Muscle layer of duodenum (tissue), 2 donors: ENCODE measurements around the gene C5AR1.
"Not testable (repeated sequence)": the region's sequence is repeated elsewhere in the genome, so short reads cannot be mapped to it uniquely, and the experiment has no call there.

Source experiments
- H3K27ac ChIP-seq: one replicate; pipeline ENCODE4 v1.7.0; 2013; ENCODE audit warnings: mild to moderate bottlenecking, low read length
- H3K27me3 ChIP-seq: one replicate; pipeline ENCODE4 v1.7.0; 2013; ENCODE audit warnings: low read depth, mild to moderate bottlenecking, control low read depth, low read length
- H3K36me3 ChIP-seq, 2 donors: one replicate each; pipeline ENCODE4 v1.7.0; 2013; ENCODE audit warnings: low read length in 2 of 2, control low read depth in 1 of 2, mild to moderate bottlenecking in 1 of 2; ENCODE audit not compliant: insufficient read depth in 2 of 2, control insufficient read depth in 1 of 2
- H3K4me1 ChIP-seq, 2 donors: one replicate each; pipeline ENCODE4 v1.7.0; 2013; ENCODE audit warnings: low read length in 2 of 2, mild to moderate bottlenecking in 2 of 2, control low read depth in 1 of 2, moderate library complexity in 1 of 2; ENCODE audit not compliant: insufficient read depth in 2 of 2, control insufficient read depth in 1 of 2
- H3K4me3 ChIP-seq, 2 donors: one replicate each; pipeline ENCODE4 v1.7.0; 2013; ENCODE audit warnings: low read length in 2 of 2, low read depth in 1 of 2, mild to moderate bottlenecking in 1 of 2
- H3K9me3 ChIP-seq, 2 donors: one replicate each; pipeline ENCODE4 v1.7.0; 2013; ENCODE audit warnings: low read length in 2 of 2, control low read depth in 1 of 2, mild to moderate bottlenecking in 1 of 2; ENCODE audit not compliant: control insufficient read depth in 1 of 2
- donor health status: healthy.

C5AR1 gene

DNA sequence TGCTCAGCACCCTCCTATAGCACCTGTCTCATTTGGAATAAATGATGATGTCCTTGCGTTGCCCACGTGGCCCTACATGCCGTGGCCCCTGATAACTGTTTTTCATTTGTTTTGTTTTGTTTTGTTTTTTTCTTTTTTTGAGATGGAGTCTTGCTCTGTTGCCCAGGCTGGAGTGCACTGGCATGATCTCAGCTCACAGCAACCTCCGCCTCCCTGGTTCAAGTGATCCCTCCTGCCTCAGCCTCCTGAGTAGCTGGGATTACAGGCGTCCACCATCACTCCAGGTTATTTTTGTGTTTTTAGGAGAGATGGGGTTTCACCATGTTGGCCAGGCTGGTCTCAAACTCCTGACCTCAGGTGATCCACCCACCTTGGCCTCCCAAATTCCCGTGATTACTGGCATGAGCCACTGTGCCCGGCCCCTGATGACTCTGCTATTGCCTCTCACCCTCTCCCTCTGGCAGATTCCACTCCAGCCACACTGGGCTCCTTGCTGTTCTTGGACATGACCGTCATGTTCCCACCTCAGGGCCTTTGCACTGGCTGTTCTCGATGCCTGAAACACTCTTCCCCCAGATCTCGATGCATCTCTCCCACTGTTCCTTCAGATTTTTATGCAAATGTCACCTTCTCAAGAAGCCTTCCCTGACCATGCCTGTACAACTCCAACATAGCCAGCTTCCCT lies 29.7 kb downstream of the C5AR1 start:
- H3K4me3 ChIP-seq = no peak overlapping the region
- no peaks in the 10 kb centered on the region for H3K9me3 ChIP-seq
- H3K27me3 ChIP-seq = no peaks in the 10 kb centered on the region
- no peak overlapping the region for H3K27ac ChIP-seq
- no peaks in the 10 kb centered on the region for H3K4me1 ChIP-seq
- H3K36me3 ChIP-seq = no peaks in the 10 kb centered on the region

DNA sequence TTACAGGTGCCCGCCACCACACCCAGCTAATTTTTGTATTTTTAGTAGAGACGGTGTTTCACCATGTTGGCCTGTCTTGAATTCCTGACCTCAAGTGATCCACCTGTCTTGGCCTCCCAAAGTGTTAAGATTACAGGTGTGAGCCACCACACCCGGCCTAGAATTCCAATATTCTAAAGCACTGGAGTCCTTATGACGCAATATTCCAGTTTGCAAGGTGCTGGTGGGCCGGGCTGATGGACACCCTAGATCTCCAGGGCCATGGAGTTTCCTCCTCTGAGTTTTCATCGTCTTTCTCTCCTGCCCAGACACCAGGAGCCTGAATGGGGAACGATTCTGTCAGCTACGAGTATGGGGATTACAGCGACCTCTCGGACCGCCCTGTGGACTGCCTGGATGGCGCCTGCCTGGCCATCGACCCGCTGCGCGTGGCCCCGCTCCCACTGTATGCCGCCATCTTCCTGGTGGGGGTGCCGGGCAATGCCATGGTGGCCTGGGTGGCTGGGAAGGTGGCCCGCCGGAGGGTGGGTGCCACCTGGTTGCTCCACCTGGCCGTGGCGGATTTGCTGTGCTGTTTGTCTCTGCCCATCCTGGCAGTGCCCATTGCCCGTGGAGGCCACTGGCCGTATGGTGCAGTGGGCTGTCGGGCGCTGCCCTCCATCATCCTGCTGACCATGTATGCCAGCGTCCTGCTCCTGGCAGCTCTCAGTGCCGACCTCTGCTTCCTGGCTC lies 31.0 kb downstream of the C5AR1 start:
- no peaks in the 10 kb centered on the region for H3K9me3 ChIP-seq
- no peak overlapping the region for H3K27ac ChIP-seq
- H3K4me3 ChIP-seq = no peak overlapping the region
- H3K4me1 ChIP-seq = no peaks in the 10 kb centered on the region
- H3K27me3 ChIP-seq = no peaks in the 10 kb centered on the region
- no peaks in the 10 kb centered on the region for H3K36me3 ChIP-seq

DNA sequence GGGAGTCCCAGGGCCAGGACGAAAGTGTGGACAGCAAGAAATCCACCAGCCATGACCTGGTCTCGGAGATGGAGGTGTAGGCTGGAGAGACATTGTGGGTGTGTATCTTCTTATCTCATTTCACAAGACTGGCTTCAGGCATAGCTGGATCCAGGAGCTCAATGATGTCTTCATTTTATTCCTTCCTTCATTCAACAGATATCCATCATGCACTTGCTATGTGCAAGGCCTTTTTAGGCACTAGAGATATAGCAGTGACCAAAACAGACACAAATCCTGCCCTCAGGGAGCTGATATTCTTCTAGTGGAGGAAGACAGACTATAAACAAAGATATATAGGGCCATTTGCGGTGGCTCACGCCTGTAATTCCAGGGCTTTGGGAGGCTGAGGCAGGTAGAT lies 32.1 kb downstream of the C5AR1 start:
- Histone ChIP-seq H3K9me3 (no peaks in the 10 kb centered on the region), H3K4me1 (no peaks in the 10 kb centered on the region), H3K27ac (no peak overlapping the region), H3K36me3 (no peaks in the 10 kb centered on the region), H3K4me3 (no peak overlapping the region), H3K27me3 (no peaks in the 10 kb centered on the region)

DNA sequence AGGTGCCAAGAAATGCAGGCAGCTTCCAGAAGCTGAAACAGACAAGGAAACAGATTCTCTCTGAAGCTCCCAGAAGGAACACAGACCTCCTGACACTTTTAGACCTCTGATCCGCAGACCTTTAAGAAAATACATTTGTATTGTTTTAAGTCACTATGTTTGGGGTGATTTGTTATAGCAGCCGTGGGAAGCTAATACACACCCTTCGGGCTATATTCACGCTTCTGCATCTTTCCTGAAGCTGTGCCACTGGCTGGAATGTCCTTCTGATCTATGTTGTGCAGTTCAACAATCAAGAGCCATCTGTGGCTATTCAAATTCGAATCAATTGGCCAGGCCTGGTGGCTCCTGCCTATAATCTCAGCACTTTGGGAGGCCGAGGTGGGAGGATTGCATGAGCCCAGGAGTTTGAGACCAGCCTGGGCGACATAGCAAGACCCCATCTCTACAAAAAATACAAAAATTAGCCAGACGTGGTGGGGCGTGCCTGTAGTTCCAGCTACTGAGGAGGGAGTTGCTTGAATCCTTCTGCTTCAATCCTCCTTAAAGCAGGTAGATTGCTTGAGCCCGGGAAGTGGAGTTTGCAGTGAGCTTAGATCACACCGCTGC lies 33.6 kb downstream of the C5AR1 start:
- H3K4me1 ChIP-seq = no peaks in the 10 kb centered on the region
- H3K36me3 ChIP-seq = no peaks in the 10 kb centered on the region
- no peaks in the 10 kb centered on the region for H3K27me3 ChIP-seq
- H3K9me3 ChIP-seq = no peaks in the 10 kb centered on the region
- no peak overlapping the region for H3K27ac ChIP-seq
- H3K4me3 ChIP-seq = no peak overlapping the region

DNA sequence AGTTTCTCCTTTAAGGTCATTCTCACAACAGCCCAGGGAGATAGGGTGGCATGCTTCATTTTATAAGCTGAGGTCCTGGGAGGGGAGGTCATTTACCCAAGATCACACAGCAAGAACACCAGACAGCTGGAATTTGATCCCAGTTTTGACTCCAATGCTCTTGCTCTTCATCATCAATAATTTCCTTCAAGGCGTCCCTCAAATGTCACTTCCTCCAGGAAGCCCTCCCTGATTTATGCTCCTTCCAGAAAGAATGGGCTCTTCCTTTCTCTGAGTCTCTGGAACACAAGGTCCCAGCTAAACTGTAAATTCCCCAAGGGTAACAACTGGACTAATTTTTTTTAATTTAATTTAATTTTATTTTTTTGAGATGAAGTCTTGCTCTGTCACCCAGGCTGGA lies 34.8 kb downstream of the C5AR1 start:
- Histone ChIP-seq H3K36me3 (no peaks in the 10 kb centered on the region), H3K4me1 (no peaks in the 10 kb centered on the region), H3K27me3 (no peaks in the 10 kb centered on the region), H3K9me3 (no peaks in the 10 kb centered on the region), H3K27ac (no peak overlapping the region), H3K4me3 (no peak overlapping the region)

DNA sequence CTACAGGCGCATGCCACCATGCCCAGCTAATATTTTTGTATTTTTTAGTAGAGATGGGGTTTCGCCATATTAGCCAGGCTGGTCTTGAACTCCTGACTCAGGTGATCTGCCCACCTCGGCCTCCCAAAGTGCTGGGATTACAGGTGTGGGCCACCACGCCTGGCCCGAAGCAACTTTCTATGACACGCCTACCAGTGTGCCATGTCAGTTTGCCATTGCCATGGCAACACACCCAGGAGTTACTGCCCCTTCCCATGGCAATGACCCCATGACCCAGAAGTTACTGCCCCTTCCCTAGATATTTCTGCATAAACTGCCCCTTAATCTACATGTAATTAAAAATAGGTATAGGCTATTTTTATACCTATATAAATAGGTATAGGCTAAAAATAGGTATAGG lies 36.4 kb downstream of the C5AR1 start:
- not testable (repeated sequence) for H3K27me3 ChIP-seq, H3K4me1 ChIP-seq, H3K4me3 ChIP-seq, H3K27ac ChIP-seq, H3K9me3 ChIP-seq, H3K36me3 ChIP-seq

- no peaks in the 10 kb centered on the region for H3K9me3 ChIP-seq
- H3K27ac ChIP-seq = peak within 1 kb of the TSS; percentile 91
- peak within 1 kb of the TSS; percentile 94 to 96 for H3K4me3 ChIP-seq
- H3K4me1 ChIP-seq = peaks cover 5 to 8% of the 10 kb centered on the region in 2 donors
- H3K36me3 ChIP-seq = peaks cover 14 to 15% of the 10 kb centered on the region in 2 donors
- H3K27me3 ChIP-seq = no peaks in the 10 kb centered on the region
These were observed 39.4 kb downstream of the C5AR1 start, which contains the start of gene DHX34 for GRCh38 chr19:47348819-47349795. Gene DHX34 (plus strand): TSS chr19:47349315. CDS start chr19:47353031, 3,716 bp downstream.

GRCh38 chr19:47350630-47351029 lies 41.0 kb downstream of the C5AR1 start:
- no peak overlapping the region for H3K4me3 ChIP-seq
- H3K9me3 ChIP-seq = no peaks in the 10 kb centered on the region
- peaks cover 25 to 28% of the 10 kb centered on the region in 2 donors for H3K36me3 ChIP-seq
- H3K27me3 ChIP-seq = no peaks in the 10 kb centered on the region
- no peak overlapping the region for H3K27ac ChIP-seq
- H3K4me1 ChIP-seq = peaks cover 5 to 8% of the 10 kb centered on the region in 2 donors

- no peak overlapping the region for H3K27ac ChIP-seq
These were observed 41.9 kb downstream of the C5AR1 start for GRCh38 chr19:47351548-47351947.

DNA sequence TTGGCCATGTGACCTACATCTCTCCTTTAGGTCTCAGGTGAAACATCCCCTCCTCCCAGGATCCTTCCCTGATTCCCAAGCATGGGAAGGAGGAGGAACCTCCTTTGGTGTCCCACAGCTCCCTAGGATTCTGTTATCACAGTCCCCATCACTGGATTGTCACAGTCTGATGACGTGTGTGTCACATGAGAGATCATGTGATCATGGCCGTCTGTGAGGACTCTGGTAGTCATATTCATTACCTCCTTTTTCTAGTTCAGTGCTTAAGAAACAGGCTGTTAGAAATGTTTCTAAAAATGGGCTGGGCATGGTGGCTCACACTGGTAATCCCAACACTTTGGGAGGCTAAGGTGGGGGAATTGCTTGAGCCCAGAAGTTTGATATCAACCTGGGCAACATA lies 42.4 kb downstream of the C5AR1 start:
- H3K36me3 ChIP-seq = peaks cover 31 to 41% of the 10 kb centered on the region in 2 donors
- H3K9me3 ChIP-seq = no peaks in the 10 kb centered on the region
- H3K4me3 ChIP-seq = no peak overlapping the region
- H3K27me3 ChIP-seq = no peaks in the 10 kb centered on the region
- no peak overlapping the region for H3K27ac ChIP-seq
- H3K4me1 ChIP-seq = peaks cover 5 to 8% of the 10 kb centered on the region in 2 donors

More at GRCh38 chr19:47351548-47351947, 41.9 kb downstream of the C5AR1 start:
- H3K9me3 ChIP-seq = no peaks in the 10 kb centered on the region
- H3K4me1 ChIP-seq = peaks cover 5 to 8% of the 10 kb centered on the region in 2 donors
- peaks cover 28 to 35% of the 10 kb centered on the region in 2 donors for H3K36me3 ChIP-seq
- no peak overlapping the region for H3K4me3 ChIP-seq
- no peaks in the 10 kb centered on the region for H3K27me3 ChIP-seq
